Aorta (tissue), 5 donors: ENCODE measurements around the gene FGD6. TPM values are rescaled to one million over a fixed set of nuclear protein-coding genes. Genes with fewer than 3 reads are reported as not detected.

Experiments
- ATAC-seq: fragments of 200-7000 bp; cut with Tn5 transposase; one replicate; pipeline ENCODE4 v1.9.1; 2022; ENCODE audit warnings: moderate library complexity; ENCODE audit not compliant: low FRiP score
- DNase-seq, 2 donors: peaks; one replicate each; pipeline ENCODE4 v3.0.0-alpha.2; 2020
- H3K27ac ChIP-seq, 2 donors: one replicate each; pipeline ENCODE4 v1.5.1; 2013; ENCODE audit warnings: low read length in 2 of 2, mild to moderate bottlenecking in 2 of 2, moderate library complexity in 2 of 2, control low read depth in 1 of 2, inconsistent platforms in 1 of 2, low read depth in 1 of 2
- H3K27me3 ChIP-seq, 2 donors: one replicate each; pipeline ENCODE4 v1.6.1; 2013; ENCODE audit warnings: control low read depth in 1 of 2, low read length in 1 of 2, mild to moderate bottlenecking in 1 of 2, moderate library complexity in 1 of 2; ENCODE audit not compliant: insufficient read depth in 2 of 2, control insufficient read depth in 1 of 2
- H3K36me3 ChIP-seq, 2 donors: one replicate each; pipeline ENCODE4 v1.6.1; 2013; ENCODE audit warnings: control low read depth in 1 of 2, low read length in 1 of 2, mild to moderate bottlenecking in 1 of 2; ENCODE audit not compliant: insufficient read depth in 2 of 2, control insufficient read depth in 1 of 2
- H3K4me1 ChIP-seq, 2 donors: one replicate each; pipeline ENCODE4 v1.6.1; 2013; ENCODE audit warnings: low read length in 2 of 2, control low read depth in 1 of 2, mild to moderate bottlenecking in 1 of 2, moderate library complexity in 1 of 2; ENCODE audit not compliant: insufficient read depth in 2 of 2, control insufficient read depth in 1 of 2
- H3K4me3 ChIP-seq, 2 donors: one replicate each; pipeline ENCODE4 v1.5.1; 2013; ENCODE audit warnings: low read length in 2 of 2, control low read depth in 1 of 2, mild to moderate bottlenecking in 1 of 2
- H3K9me3 ChIP-seq: one replicate; pipeline ENCODE4 v1.6.1; 2013; ENCODE audit warnings: mild to moderate bottlenecking, low read length; ENCODE audit not compliant: control insufficient read depth
- WGBS, 2 donors: extraction: QIAGEN DNeasy Blood & Tissue Kit; methylation state at CpG; one replicate each; pipeline ENCODE4 v1.1.7; 2013; 5-methylcytosine and 5-hydroxymethylcytosine counted together
- intact Hi-C, 2 donors: fragments of 100-400 bp; cut with DNase I; formaldehyde crosslinking; loops; one replicate each; pipeline versions ENCODE4 v1.14.2 to v1.15.0; 2022
- polyA plus RNA-seq, 2 donors: library from polyadenylated mRNA; stranded (reverse); fragments of 200-250 nt; gene quantifications; one replicate each; pipeline ENCODE4 v1.2.3, GENCODE V29; 2013
- total RNA-seq, 2 donors: library from RNA; stranded (reverse); fragmentation: NEBNext Ultra II Directional; extraction: Animal tissue kit (Norgen Biotek cat#: 25700); gene quantifications; one replicate each; pipeline ENCODE4 v1.2.1, GENCODE V29; 2021
- donor health status: healthy with polysubstance abuse.
- donor health status: Bipolar disorder and iron deficiency.
- donor health status: DM: no; HTN: no; CAD: no.
- donor health status: DM: no; HTN: no; CAD: no.
- donor health status: DM: yes; HTN: yes; CAD: no.

FGD6 gene
- total and polyA plus RNA-seq, 4 donors, result 0.95 to 15.5 (median 5.1) TPM

DNA sequence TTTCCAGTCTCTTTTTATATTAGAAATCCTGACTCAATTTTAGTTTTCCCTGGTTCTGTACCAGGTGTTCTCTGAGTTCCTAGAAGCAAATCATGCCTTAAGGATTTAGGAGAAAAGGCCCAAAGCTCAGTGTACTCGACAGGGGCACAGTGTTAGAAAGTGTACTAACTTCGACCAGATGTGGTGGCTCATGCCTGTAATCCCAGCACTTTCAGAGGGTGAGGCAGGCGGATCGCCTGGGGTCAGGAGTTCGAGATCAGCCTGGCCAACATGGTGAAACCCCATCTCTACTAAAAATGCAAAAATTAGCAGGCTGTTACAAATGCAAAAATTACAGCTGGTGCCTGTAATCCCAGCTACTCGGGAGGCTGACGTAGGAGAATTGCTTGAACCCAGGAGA lies 12.4 kb upstream of the FGD6 start:
- H3K27me3 ChIP-seq, result no peaks in the 10 kb centered on the region
- DNase-seq (no peak), ATAC-seq (no peak)
- H3K9me3 ChIP-seq, result no peaks in the 10 kb centered on the region
- peaks cover 0 to 4% of the 10 kb centered on the region in 2 donors for H3K36me3 ChIP-seq
- intact Hi-C loops, result no loop called here
- 84 to 85% methylated on average over 7 of the region's 7 CpGs for WGBS, 2 donors
- no peak overlapping the region for H3K27ac ChIP-seq
- H3K4me3 ChIP-seq, result no peak overlapping the region
- H3K4me1 ChIP-seq, result peaks cover 4 to 6% of the 10 kb centered on the region in 2 donors

GRCh38 chr12:95228617-95229016 lies 11.3 kb upstream of the FGD6 start:
- no peak for DNase-seq
- Histone ChIP-seq H3K9me3 (no peaks in the 10 kb centered on the region), H3K27me3 (no peaks in the 10 kb centered on the region), H3K4me1 (peaks cover 6 to 8% of the 10 kb centered on the region in 2 donors), H3K27ac (peak overlapping the region in 1 of 2 donors; percentile 54), H3K36me3 (peaks cover 0 to 4% of the 10 kb centered on the region in 2 donors), H3K4me3 (no peak overlapping the region)
- no peak for ATAC-seq
- intact Hi-C loops, result no loop called here
- WGBS, 2 donors, result 88 to 93% methylated on average over 2 of the region's 2 CpGs

- DNase-seq (no peak), ATAC-seq (no peak)
- intact Hi-C loops, result no loop called here
- H3K36me3 ChIP-seq, result peaks cover 0 to 4% of the 10 kb centered on the region in 2 donors
- 57% methylated on average over 3 of the region's 3 CpGs for WGBS, 2 donors
- H3K27ac ChIP-seq, result no peak overlapping the region
- no peaks in the 10 kb centered on the region for H3K9me3 ChIP-seq
- H3K4me1 ChIP-seq, result peaks cover 6 to 8% of the 10 kb centered on the region in 2 donors
- H3K27me3 ChIP-seq, result no peaks in the 10 kb centered on the region
- H3K4me3 ChIP-seq, result no peak overlapping the region
Observed at GRCh38 chr12:95227818-95228356, 10.6 kb upstream of the FGD6 start.

DNA sequence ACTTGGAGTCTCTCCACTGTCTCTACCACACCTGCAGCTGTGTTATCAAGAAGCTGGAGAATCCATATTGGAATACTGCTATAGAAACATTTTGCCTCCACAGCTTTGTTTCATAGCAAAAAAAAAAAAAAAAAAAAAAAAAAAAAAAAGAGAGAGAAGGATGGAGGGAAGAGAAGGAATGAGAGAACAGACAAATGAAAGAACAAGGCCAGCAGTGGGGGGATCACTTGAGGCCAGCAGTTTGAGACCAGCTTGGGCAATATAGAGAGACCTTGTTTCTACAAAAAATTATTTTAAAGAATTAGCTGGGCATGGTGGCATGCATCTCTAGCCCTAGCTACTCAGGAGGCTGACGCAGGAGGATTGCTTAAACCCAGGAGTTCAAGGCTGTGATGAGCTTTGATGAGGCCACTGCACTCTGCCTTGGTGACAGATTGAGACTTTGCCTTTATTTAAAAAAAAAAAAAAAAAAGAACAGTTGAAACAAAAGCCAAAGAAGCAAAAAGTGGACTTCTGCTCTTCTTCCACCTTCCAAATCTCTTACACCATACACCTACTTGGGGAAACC lies 8.5 kb upstream of the FGD6 start:
- 96 to 97% methylated on average over 1 of the region's 1 CpG for WGBS, 2 donors
- no peak for DNase-seq
- H3K4me3 ChIP-seq, result no peak overlapping the region
- no peak for ATAC-seq
- H3K4me1 ChIP-seq, result peaks cover 3 to 8% of the 10 kb centered on the region in 2 donors
- no peaks in the 10 kb centered on the region for H3K9me3 ChIP-seq
- peak overlapping the region in 1 of 2 donors; percentile 10 for H3K27ac ChIP-seq
- peaks cover 0 to 4% of the 10 kb centered on the region in 2 donors for H3K36me3 ChIP-seq
- intact Hi-C loops, result no loop called here
- no peaks in the 10 kb centered on the region for H3K27me3 ChIP-seq

GRCh38 chr12:95224202-95225170 lies 7.2 kb upstream of the FGD6 start:
- ATAC-seq, result no peak
- intact Hi-C loops, result no loop called here
- Histone ChIP-seq H3K4me1 (peaks cover 3 to 8% of the 10 kb centered on the region in 2 donors), H3K4me3 (no peak overlapping the region), H3K9me3 (no peaks in the 10 kb centered on the region), H3K36me3 (peaks cover 0 to 4% of the 10 kb centered on the region in 2 donors), H3K27me3 (no peaks in the 10 kb centered on the region), H3K27ac (peak overlapping the region in 1 of 2 donors; percentile 54)
- DNase-seq, result no peak
- WGBS, 2 donors, result 85 to 89% methylated on average over 8 of the region's 8 CpGs

DNA sequence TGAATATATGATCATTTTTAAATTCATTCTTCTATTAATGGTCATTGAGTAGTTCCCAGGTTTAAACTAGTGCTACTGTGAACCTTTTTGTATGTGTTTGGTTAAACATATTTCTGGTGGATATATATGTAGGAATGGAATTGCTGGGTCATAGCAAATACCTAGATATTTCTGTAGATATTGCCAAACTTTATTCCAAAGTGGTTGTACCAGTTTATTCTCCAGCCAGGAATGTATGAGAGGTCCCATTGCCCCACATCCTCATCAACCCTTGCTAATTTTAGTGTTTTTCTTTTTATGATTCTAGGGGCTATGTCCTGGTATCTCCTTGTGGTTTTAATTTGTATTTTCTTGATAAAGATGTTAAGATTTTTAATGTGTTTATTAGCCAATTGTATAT lies 3.5 kb upstream of the FGD6 start:
- intact Hi-C loops, result no loop called here
- Histone ChIP-seq H3K27ac (no peak overlapping the region), H3K4me3 (no peak overlapping the region), H3K36me3 (peaks cover 0 to 4% of the 10 kb centered on the region in 2 donors), H3K9me3 (no peaks in the 10 kb centered on the region), H3K4me1 (peaks cover 1 to 8% of the 10 kb centered on the region in 2 donors), H3K27me3 (no peaks in the 10 kb centered on the region)
- DNase-seq (no peak), ATAC-seq (no peak)

- DNase-seq (no peak), ATAC-seq (no peak)
- WGBS, 2 donors, result 93 to 95% methylated on average over 4 of the region's 4 CpGs
- intact Hi-C loops, result no loop called here
- Histone ChIP-seq H3K27ac (no peak overlapping the region), H3K27me3 (no peaks in the 10 kb centered on the region), H3K9me3 (no peaks in the 10 kb centered on the region), H3K4me3 (no peak overlapping the region), H3K36me3 (no peaks in the 10 kb centered on the region), H3K4me1 (peaks cover 0 to 8% of the 10 kb centered on the region in 2 donors)
Observed at GRCh38 chr12:95220190-95220589, 2.9 kb upstream of the FGD6 start.

GRCh38 chr12:95218150-95219133 lies 1.2 kb upstream of the FGD6 start:
- Histone ChIP-seq H3K4me3 (peak overlapping the region; percentile 52 to 76), H3K36me3 (no peaks in the 10 kb centered on the region), H3K9me3 (no peaks in the 10 kb centered on the region), H3K27me3 (no peaks in the 10 kb centered on the region), H3K27ac (peak overlapping the region; percentile 51 to 97), H3K4me1 (peaks cover 0 to 2% of the 10 kb centered on the region in 2 donors)
- peak; percentile 90 for ATAC-seq
- 1% methylated on average over 35 of the region's 35 CpGs for WGBS, 2 donors
- intact Hi-C loops, result loop anchor here (5.0 kb wide), 3 partner anchors 86 to 119 kb away; no protein-coding TSS in a partner anchor
- no peak for DNase-seq
